Right lobe of liver (tissue), 6 donors: ENCODE measurements around the gene RGS10. TPM values are rescaled to one million over a fixed set of nuclear protein-coding genes. Genes with fewer than 3 reads are reported as not detected.

ENCODE experiments used
- ATAC-seq, 4 donors: fragments of 200-7000 bp; cut with Tn5 transposase; one replicate each; pipeline ENCODE4 v1.9.1; 2020; ENCODE audit warnings: mild to moderate bottlenecking in 4 of 4, moderate library complexity in 4 of 4
- DNase-seq, 3 donors: peaks; one replicate each; pipeline ENCODE4 v3.0.0-alpha.2; 2020
- H3K27ac ChIP-seq, 3 donors: fragments of 200-600 bp; one replicate each; pipeline ENCODE4 v1.8.0; 2022
- H3K27me3 ChIP-seq, 2 donors: fragments of 200-600 bp; one replicate each; pipeline ENCODE4 v1.8.0; 2022
- H3K36me3 ChIP-seq, 4 donors: fragments of 200-600 bp; sonication (generic) in 1 of 4; one replicate each; pipeline versions ENCODE4 v1.5.1 to v1.8.0; 2017 to 2022; ENCODE audit warnings: control low read depth in 1 of 4
- H3K4me1 ChIP-seq, 4 donors: fragments of 200-600 bp; sonication (generic) in 1 of 4; one replicate each; pipeline versions ENCODE4 v1.5.1 to v1.8.0; 2017 to 2022; ENCODE audit warnings: control low read depth in 1 of 4
- H3K4me3 ChIP-seq, 3 donors: fragments of 200-600 bp; one replicate each; pipeline ENCODE4 v1.8.0; 2022
- H3K9me3 ChIP-seq, 4 donors: fragments of 200-600 bp; sonication (generic) in 1 of 4; one replicate each; pipeline versions ENCODE4 v1.5.1 to v1.8.0; 2017 to 2022; ENCODE audit warnings: control low read depth in 1 of 4
- CTCF ChIP-seq, 4 donors: fragments of 200-600 bp in 3 of 4; fragments of 450-650 bp in 1 of 4; IDR thresholded peaks; one replicate each; pipeline versions ENCODE4 v1.5.1 to v1.8.0; 2016 to 2022; ENCODE audit warnings: antibody characterized with exemption in 4 of 4, mild to moderate bottlenecking in 2 of 4
- POLR2A ChIP-seq: fragments of 450-650 bp; IDR thresholded peaks from one replicate; pipeline ENCODE4 v1.6.1; 2017; ENCODE audit warnings: antibody characterized with exemption, mild to moderate bottlenecking
- WGBS: methylation state at CpG from one replicate; pipeline ENCODE4 v1.1.6; 2018; ENCODE audit warnings: low coverage, low lambda C conversion rate; ENCODE audit not compliant: insufficient coverage; ENCODE audit errors: missing lambda C conversion rate; 5-methylcytosine and 5-hydroxymethylcytosine counted together
- intact Hi-C, 2 donors: fragments of 100-400 bp; cut with DNase I; formaldehyde crosslinking; loops; one replicate each; pipeline versions ENCODE4 v1.11.2 to v1.14.1; 2022
- total RNA-seq, 6 experiments: library from RNA; depleted of rRNA in 2 of 6; stranded (reverse); fragments of >200 nt in 2 of 6; fragmentation: NEBNext Ultra II Directional in 3 of 6; extraction: Animal tissue kit (Norgen Biotek cat#: 25700) in 3 of 6; gene quantifications; one replicate each; pipeline versions ENCODE4 v1.1.0 to v1.2.4, GENCODE V29; 2016 to 2023
- donor health status: DM: no; HTN: yes; CAD: no.
- donor health status: DM: no; HTN: no; CAD: no.
- donor health status: DM: no; HTN: no; CAD: no.
- donor health status: DM: no; HTN: yes; CAD: no.
- donor health status: DM: no; HTN: yes; CAD: no.

Gene RGS10
- total RNA-seq, 6 experiments from 2014 or later = 0.95 to 5.2 (median 3.7) TPM

- Histone ChIP-seq H3K4me1 (no peaks in the 10 kb centered on the region), H3K4me3 (no peak overlapping the region), H3K27me3 (no peaks in the 10 kb centered on the region), H3K27ac (no peak overlapping the region), H3K36me3 (no peaks in the 10 kb centered on the region), H3K9me3 (no peaks in the 10 kb centered on the region)
- intact Hi-C loops = no loop called here
- DNase-seq (no peak), ATAC-seq (no peak)
- TF ChIP-seq CTCF (IDR thresholded peaks at IDR 0.05) = no peak
- no peak for TF ChIP-seq POLR2A
- WGBS = 29% methylated on average over 2 of the region's 2 CpGs
Observed at GRCh38 chr10:119501690-119502089, 40.8 kb downstream of the RGS10 start.

- 60% methylated on average over 1 of the region's 6 CpGs for WGBS
- Histone ChIP-seq H3K4me1 (no peaks in the 10 kb centered on the region), H3K27me3 (no peaks in the 10 kb centered on the region), H3K4me3 (no peak overlapping the region), H3K27ac (no peak overlapping the region), H3K36me3 (no peaks in the 10 kb centered on the region), H3K9me3 (no peaks in the 10 kb centered on the region)
- DNase-seq = no peak
- intact Hi-C loops = no loop called here
- ATAC-seq = no peak
- TF ChIP-seq CTCF (IDR thresholded peaks at IDR 0.05) = no peak
- no peak for TF ChIP-seq POLR2A
Observed at GRCh38 chr10:119500821-119501220, 41.7 kb downstream of the RGS10 start.

- H3K9me3 ChIP-seq = no peaks in the 10 kb centered on the region
- H3K27me3 ChIP-seq = no peaks in the 10 kb centered on the region
- DNase-seq = no peak
Observed at GRCh38 chr10:119500123-119500795, 42.3 kb downstream of the RGS10 start.

GRCh38 chr10:119499677-119500002 is 42.9 kb downstream of the RGS10 start:
- no peaks in the 10 kb centered on the region for H3K36me3 ChIP-seq
- intact Hi-C loops = no loop called here
- WGBS = 41% methylated on average over 5 of the region's 5 CpGs
- no peaks in the 10 kb centered on the region for H3K9me3 ChIP-seq
- H3K4me3 ChIP-seq = no peak overlapping the region
- no peaks in the 10 kb centered on the region for H3K4me1 ChIP-seq
- DNase-seq (no peak), ATAC-seq (no peak)
- no peaks in the 10 kb centered on the region for H3K27me3 ChIP-seq
- no peak overlapping the region for H3K27ac ChIP-seq
- TF ChIP-seq POLR2A = no peak
- no peak for TF ChIP-seq CTCF (IDR thresholded peaks at IDR 0.05)

More at GRCh38 chr10:119500123-119500795, 42.3 kb downstream of the RGS10 start:
- WGBS = 45% methylated on average over 7 of the region's 8 CpGs
- intact Hi-C loops = no loop called here
- TF ChIP-seq CTCF (IDR thresholded peaks at IDR 0.05) = no peak
- no peak for TF ChIP-seq POLR2A
- no peak overlapping the region for H3K4me3 ChIP-seq
- no peaks in the 10 kb centered on the region for H3K4me1 ChIP-seq
- no peak for ATAC-seq
- no peaks in the 10 kb centered on the region for H3K36me3 ChIP-seq
- no peak overlapping the region for H3K27ac ChIP-seq
